IMR-90 (cell line): ENCODE data around the gene CELA2A. TPM values are rescaled to one million over a fixed set of nuclear protein-coding genes. Genes with fewer than 3 reads are reported as not detected.

Experiments used
- FOS ChIP-seq: fragments of 150-350 bp; IDR thresholded peaks from 2 replicates; pipeline ENCODE4 v1.6.1; 2016; ENCODE audit warnings: low read depth, low read length
- USF2 ChIP-seq: fragments of 150-350 bp; IDR thresholded peaks from 2 replicates; pipeline ENCODE4 v1.6.1; 2017; ENCODE audit warnings: mild to moderate bottlenecking, antibody characterized with exemption, low read length, low read depth
- polyA plus RNA-seq, 3 experiments: library from polyadenylated mRNA; depleted of rRNA; stranded (reverse); fragments of >200 nt; gene quantifications; 2 replicates each; pipeline ENCODE4 v1.2.3, GENCODE V29; 2012; ENCODE audit warnings: low replicate concordance in 1 of 3
- total RNA-seq: library from RNA; depleted of rRNA; stranded (reverse); fragments of >200 nt; gene quantifications from 2 replicates; pipeline ENCODE4 v1.2.3, GENCODE V29; 2012

The CELA2A gene
- total and polyA plus RNA-seq, 2 of the 4 experiments (the other 2 are of a cell fraction) = not detected

- TF ChIP-seq USF2 = no peak
- TF ChIP-seq FOS = no peak
Measured at GRCh38 chr1:15500184-15501178, 43.9 kb downstream of the CELA2A start (continued).
